Transverse colon (tissue), 4 donors: Measurements from ENCODE around the gene RALGPS1.

Source experiments
- CTCF ChIP-seq, 5 experiments: fragments of 200-600 bp in 3 of 5; fragments of 450-650 bp in 2 of 5; sonication (generic) in 3 of 5; IDR thresholded peaks; 1 replicate in 2 of 5; 2 replicates in 3 of 5; pipeline ENCODE4 v1.5.1; 2016 to 2017; ENCODE audit warnings: antibody characterized with exemption in 5 of 5, inconsistent platforms in 3 of 5, mild to moderate bottlenecking in 2 of 5, moderate library complexity in 1 of 5
- EP300 ChIP-seq: sonication (generic); formaldehyde crosslinking; IDR thresholded peaks from one replicate; pipeline ENCODE4 v1.6.1; 2017; ENCODE audit warnings: antibody characterized with exemption, low read depth
- POLR2A ChIP-seq: fragments of 450-650 bp; IDR thresholded peaks from one replicate; pipeline ENCODE4 v1.6.1; 2016; ENCODE audit warnings: antibody characterized with exemption, mild to moderate bottlenecking, moderate library complexity
- POLR2AphosphoS5 ChIP-seq, 3 donors: sonication (generic); formaldehyde crosslinking; IDR thresholded peaks; one replicate each; pipeline ENCODE4 v1.6.1; 2016; ENCODE audit warnings: antibody characterized with exemption in 3 of 3

- TF ChIP-seq CTCF (IDR thresholded peaks at IDR 0.05) (no peak), EP300 (no peak), POLR2AphosphoS5 (IDR thresholded peaks at IDR 0.05) (no peak), POLR2A (no peak)
Measured at GRCh38 chr9:127078336-127078735, 163.8 kb downstream of the RALGPS1 start.
